Measurements from ENCODE around the gene ABCA2.
A peak's percentile ranks its signal among the peaks of the same experiment; 100 is the strongest.

ABCA2 gene

DNA sequence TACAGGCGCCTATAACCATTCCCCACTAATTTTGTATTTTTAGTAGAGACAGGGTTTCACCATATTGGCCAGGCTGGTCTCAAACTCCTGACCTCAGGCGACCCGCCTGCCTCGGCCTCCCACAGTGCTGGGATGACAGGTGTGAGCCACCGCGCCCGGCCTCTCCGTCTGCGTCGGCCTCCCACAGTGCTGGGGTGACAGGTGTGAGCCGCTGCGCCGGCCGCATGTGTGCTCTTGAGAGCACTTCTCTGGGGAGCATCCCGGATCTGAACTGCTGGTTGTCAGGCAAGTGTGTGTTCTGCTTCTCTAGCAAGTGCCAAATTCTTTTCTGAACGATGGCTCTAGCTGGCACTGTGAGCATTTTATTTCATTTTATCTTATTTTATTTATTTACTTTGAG is 29.5 kb upstream of the ABCA2 start:
- no peaks in the 10 kb centered on the region for H3K36me3 ChIP-seq (replicated peaks in 1 of 2; ENCODE audit: control insufficient read depth in 2 of 2, insufficient read depth in 2 of 2, low read length in 2 of 2)

DNA sequence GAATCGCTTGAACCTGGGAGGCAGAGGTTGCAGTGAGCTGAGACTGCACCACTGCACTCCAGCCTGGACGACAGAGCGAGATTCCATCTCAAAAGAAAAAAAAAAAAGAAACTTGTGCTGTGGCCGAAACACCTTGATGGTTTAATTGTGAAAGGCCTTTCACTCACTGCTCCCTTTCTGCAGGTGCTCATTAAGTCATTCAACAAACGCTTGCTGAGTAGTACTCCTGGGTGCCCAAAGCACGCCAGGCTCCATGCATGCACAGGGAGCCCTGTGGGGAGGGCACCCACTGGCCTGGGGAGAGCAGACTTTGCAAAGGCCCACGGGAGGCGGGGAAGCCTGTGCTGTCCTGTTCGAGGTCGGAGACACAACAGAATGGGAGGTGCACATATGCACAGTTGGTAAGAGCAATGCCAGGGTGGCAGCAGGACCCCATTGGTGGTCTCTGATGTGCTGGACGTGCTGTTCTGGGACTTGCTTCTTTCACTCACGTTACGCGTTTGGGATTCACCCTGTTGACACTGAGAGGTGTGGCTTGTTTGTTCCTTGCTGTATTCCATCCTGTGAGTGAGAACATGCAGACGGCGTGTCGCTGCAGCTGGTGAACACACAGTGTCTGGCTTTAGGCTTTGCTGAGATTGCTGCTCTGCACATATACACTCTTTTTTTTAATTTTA is 28.8 kb upstream of the ABCA2 start:
- peak overlapping the region; percentile 48 for H3K23ac ChIP-seq (ENCODE audit: low read depth, low read length, poor library complexity)
- peaks cover 17 to 63% (median 41%) of the 10 kb centered on the region in 3 experiments for H3K27me3 ChIP-seq (ENCODE audit: control insufficient read depth in 3 of 3, insufficient read depth in 3 of 3, low read depth in 1 of 3, low read length in 3 of 3)
- H2BK12ac ChIP-seq (ENCODE audit: low read length): no peak overlapping the region
- H3K36me3 ChIP-seq (replicated peaks in 1 of 2; ENCODE audit: control insufficient read depth in 2 of 2, insufficient read depth in 2 of 2, low read length in 2 of 2): no peaks in the 10 kb centered on the region
- no peak overlapping the region for H2BK120ac ChIP-seq (ENCODE audit: low read depth, low read length)
- no peak overlapping the region for H3K18ac ChIP-seq (ENCODE audit: low read length)
- no peak overlapping the region for H4K91ac ChIP-seq (ENCODE audit: low read depth, low read length, poor library complexity)
- H2BK5ac ChIP-seq (ENCODE audit: low read length): no peak overlapping the region
- peak overlapping the region; percentile 89 for H3K14ac ChIP-seq (ENCODE audit: low read length)
- WGBS, 2 donors (ENCODE audit: extremely low coverage in 2 of 2, insufficient read length in 2 of 2, insufficient replicate concordance in 1 of 2): no CpG with 5 or more reads among the region's 17 CpGs
- no peak overlapping the region for H2AFZ ChIP-seq (ENCODE audit: low read length)
- no peak overlapping the region for H3K4me2 ChIP-seq (ENCODE audit: insufficient read depth, low read length, poor library complexity, severe bottlenecking)
- H3K4ac ChIP-seq (ENCODE audit: low read length): no peak overlapping the region
- H2AK5ac ChIP-seq (ENCODE audit: low read depth, low read length): peak overlapping the region; percentile 97
- H3K9ac ChIP-seq (ENCODE audit: low read depth, low read length, poor library complexity): no peak overlapping the region
- H3K9me3 ChIP-seq (replicated peaks in 1 of 2; ENCODE audit: control insufficient read depth in 2 of 2, insufficient read depth in 1 of 2, low read depth in 1 of 2, low read length in 2 of 2): peaks cover 0 to 1% of the 10 kb centered on the region in 2 donors
- H2BK15ac ChIP-seq (ENCODE audit: low read length): no peak overlapping the region
- no peak overlapping the region for H3K4me3 ChIP-seq (ENCODE audit: low read length in 2 of 2)
- H3K79me1 ChIP-seq (ENCODE audit: low read depth, low read length): peaks cover 2% of the 10 kb centered on the region
- no peak for DNase-seq (ENCODE audit: low spot score)
- H3K27ac ChIP-seq (replicated peaks; ENCODE audit: low read length): no peak overlapping the region
- H3K4me1 ChIP-seq (ENCODE audit: control insufficient read depth in 2 of 2, insufficient read depth in 1 of 2, low read depth in 1 of 2, low read length in 2 of 2): peaks cover 8 to 13% of the 10 kb centered on the region in 2 donors
- no peak overlapping the region for H4K8ac ChIP-seq (ENCODE audit: low read depth, low read length)

More for the DNA sequence above, 29.5 kb upstream of the ABCA2 start:
- no peak overlapping the region for H4K91ac ChIP-seq (ENCODE audit: low read depth, low read length, poor library complexity)
- no peak overlapping the region for H2BK12ac ChIP-seq (ENCODE audit: low read length)
- no peak overlapping the region for H3K4ac ChIP-seq (ENCODE audit: low read length)
- no peak overlapping the region for H3K23ac ChIP-seq (ENCODE audit: low read depth, low read length, poor library complexity)
- H3K27ac ChIP-seq (replicated peaks; ENCODE audit: low read length): no peak overlapping the region
- no peak overlapping the region for H3K9ac ChIP-seq (ENCODE audit: low read depth, low read length, poor library complexity)
- no peak overlapping the region for H4K8ac ChIP-seq (ENCODE audit: low read depth, low read length)
- no peak overlapping the region for H2BK15ac ChIP-seq (ENCODE audit: low read length)
- no peak overlapping the region for H2BK5ac ChIP-seq (ENCODE audit: low read length)
- H3K4me1 ChIP-seq (ENCODE audit: control insufficient read depth in 2 of 2, insufficient read depth in 1 of 2, low read depth in 1 of 2, low read length in 2 of 2): peaks cover 8 to 13% of the 10 kb centered on the region in 2 donors
- H3K4me3 ChIP-seq (ENCODE audit: low read length in 2 of 2): no peak overlapping the region
- H3K18ac ChIP-seq (ENCODE audit: low read length): no peak overlapping the region
- peaks cover 2% of the 10 kb centered on the region for H3K79me1 ChIP-seq (ENCODE audit: low read depth, low read length)
- no peak overlapping the region for H2BK120ac ChIP-seq (ENCODE audit: low read depth, low read length)
- peaks cover 0 to 1% of the 10 kb centered on the region in 2 donors for H3K9me3 ChIP-seq (replicated peaks in 1 of 2; ENCODE audit: control insufficient read depth in 2 of 2, insufficient read depth in 1 of 2, low read depth in 1 of 2, low read length in 2 of 2)
- H3K27me3 ChIP-seq (ENCODE audit: control insufficient read depth in 3 of 3, insufficient read depth in 3 of 3, low read depth in 1 of 3, low read length in 3 of 3): peaks cover 17 to 56% (median 34%) of the 10 kb centered on the region in 3 experiments
- H2AK5ac ChIP-seq (ENCODE audit: low read depth, low read length): no peak overlapping the region
- H3K4me2 ChIP-seq (ENCODE audit: insufficient read depth, low read length, poor library complexity, severe bottlenecking): no peak overlapping the region
- DNase-seq (ENCODE audit: low spot score): no peak
- no CpG with 5 or more reads among the region's 16 CpGs for WGBS, 2 donors (ENCODE audit: extremely low coverage in 2 of 2, insufficient read length in 2 of 2, insufficient replicate concordance in 1 of 2)
- H3K14ac ChIP-seq (ENCODE audit: low read length): no peak overlapping the region
- no peak overlapping the region for H2AFZ ChIP-seq (ENCODE audit: low read length)

DNA sequence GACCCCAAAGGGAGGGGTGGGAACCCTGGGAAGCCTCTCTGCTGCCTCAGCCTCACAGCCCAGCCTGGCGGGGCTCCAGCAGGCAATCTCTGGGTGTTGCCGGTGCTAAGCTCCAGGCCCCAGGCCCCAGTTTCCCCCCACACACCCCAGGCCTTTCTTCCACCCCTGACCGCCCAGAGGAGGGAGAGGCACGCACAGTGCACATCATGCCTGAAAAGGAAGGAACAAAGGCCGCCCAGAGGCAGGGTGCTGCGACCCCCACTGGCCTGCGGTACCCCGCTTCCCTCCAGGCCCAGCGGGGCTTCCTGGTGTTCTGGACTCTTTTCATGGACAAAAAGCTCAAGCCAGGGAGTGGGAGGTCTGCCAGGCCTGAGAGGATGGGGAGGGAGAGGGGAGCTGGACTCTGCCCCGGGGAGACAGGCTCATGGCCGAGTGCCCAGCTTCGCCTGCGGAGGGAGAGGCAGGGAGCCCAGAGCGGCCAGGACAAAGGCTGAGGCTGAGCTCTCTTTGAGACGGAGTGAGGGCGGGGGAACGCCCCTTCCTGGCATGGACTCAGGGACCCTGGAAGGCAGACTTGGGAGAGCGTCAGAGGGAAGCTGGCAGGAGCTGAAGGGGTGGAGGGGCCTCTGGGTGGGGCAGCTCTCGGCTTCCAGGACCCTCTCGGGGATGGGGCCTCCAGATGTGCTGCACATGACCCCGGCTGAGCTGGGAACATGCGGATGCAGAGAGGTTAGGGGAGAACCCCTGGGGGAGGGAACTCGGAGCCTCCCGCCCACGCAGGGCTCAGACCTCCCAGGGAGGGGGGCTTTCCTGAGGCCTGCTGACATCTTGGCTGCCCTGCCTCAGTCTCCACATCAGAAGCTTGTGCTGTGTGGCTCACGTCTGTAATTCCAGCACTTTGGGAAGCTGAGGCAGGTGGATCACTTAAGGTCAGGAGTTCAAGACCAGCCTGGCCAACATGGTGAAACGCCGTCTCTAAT is 27.6 kb upstream of the ABCA2 start:
- no peak for DNase-seq (ENCODE audit: low spot score)
- no peaks in the 10 kb centered on the region for H3K36me3 ChIP-seq (replicated peaks in 1 of 2; ENCODE audit: control insufficient read depth in 2 of 2, insufficient read depth in 2 of 2, low read length in 2 of 2)
- peak overlapping the region; percentile 81 for H3K9ac ChIP-seq (ENCODE audit: low read depth, low read length, poor library complexity)
- H3K9me3 ChIP-seq (replicated peaks in 1 of 2; ENCODE audit: control insufficient read depth in 2 of 2, insufficient read depth in 1 of 2, low read depth in 1 of 2, low read length in 2 of 2): peaks cover 0 to 1% of the 10 kb centered on the region in 2 donors
- peak overlapping the region; percentile 76 for H3K18ac ChIP-seq (ENCODE audit: low read length)
- WGBS, 2 donors (ENCODE audit: extremely low coverage in 2 of 2, insufficient read length in 2 of 2, insufficient replicate concordance in 1 of 2): no CpG with 5 or more reads among the region's 28 CpGs
- H3K4me2 ChIP-seq (ENCODE audit: insufficient read depth, low read length, poor library complexity, severe bottlenecking): no peak overlapping the region
- peak overlapping the region; percentile 73 for H2BK12ac ChIP-seq (ENCODE audit: low read length)
- H2AK5ac ChIP-seq (ENCODE audit: low read depth, low read length): peak overlapping the region; percentile 94
- H3K79me1 ChIP-seq (ENCODE audit: low read depth, low read length): peaks cover under 1% of the 10 kb centered on the region
- peak overlapping the region; percentile 38 for H3K14ac ChIP-seq (ENCODE audit: low read length)
- H2AFZ ChIP-seq (ENCODE audit: low read length): peak overlapping the region; percentile 90
- H2BK5ac ChIP-seq (ENCODE audit: low read length): no peak overlapping the region
- H2BK15ac ChIP-seq (ENCODE audit: low read length): peak overlapping the region; percentile 96
- peaks cover 17 to 75% (median 53%) of the 10 kb centered on the region in 3 experiments for H3K27me3 ChIP-seq (ENCODE audit: control insufficient read depth in 3 of 3, insufficient read depth in 3 of 3, low read depth in 1 of 3, low read length in 3 of 3)
- H3K4ac ChIP-seq (ENCODE audit: low read length): no peak overlapping the region
- no peak overlapping the region for H4K8ac ChIP-seq (ENCODE audit: low read depth, low read length)
- peaks cover 8 to 13% of the 10 kb centered on the region in 2 donors for H3K4me1 ChIP-seq (ENCODE audit: control insufficient read depth in 2 of 2, insufficient read depth in 1 of 2, low read depth in 1 of 2, low read length in 2 of 2)
- H4K91ac ChIP-seq (ENCODE audit: low read depth, low read length, poor library complexity): no peak overlapping the region
- H3K4me3 ChIP-seq (ENCODE audit: low read length in 2 of 2): no peak overlapping the region
- H3K23ac ChIP-seq (ENCODE audit: low read depth, low read length, poor library complexity): no peak overlapping the region
- H2BK120ac ChIP-seq (ENCODE audit: low read depth, low read length): no peak overlapping the region
- H3K27ac ChIP-seq (replicated peaks; ENCODE audit: low read length): no peak overlapping the region

All from neuronal stem cell (in vitro differentiated cells).